Gastrocnemius medialis (tissue), 4 donors: ENCODE measurements around the gene ATG4B.

Experiments used
- CTCF ChIP-seq, 5 experiments: fragments of 450-650 bp in 3 of 5; fragments of 200-600 bp in 2 of 5; sonication (generic) in 2 of 5; IDR thresholded peaks in 4 of 5; conservative IDR thresholded peaks in 1 of 5; 1 replicate in 4 of 5; 2 replicates in 1 of 5; pipeline ENCODE4 v1.5.1; 2016 to 2019; ENCODE audit warnings: antibody characterized with exemption in 5 of 5, mild to moderate bottlenecking in 3 of 5, moderate library complexity in 3 of 5
- POLR2A ChIP-seq, 2 donors: fragments of 450-650 bp; IDR thresholded peaks; one replicate each; pipeline ENCODE4 v1.6.1; 2017; ENCODE audit warnings: antibody characterized with exemption in 2 of 2, mild to moderate bottlenecking in 2 of 2, moderate library complexity in 2 of 2

GRCh38 chr2:241603686-241604085 lies 33.8 kb upstream of the ATG4B start:
- TF ChIP-seq POLR2A (IDR thresholded peaks at IDR 0.05) (no peak), CTCF (IDR thresholded peaks at IDR 0.05 in 4 of 5, conservative IDR thresholded peaks at IDR 0.05 in 1 of 5) (no peak)
